ENCODE results near the gene NR1I3. TPM values are rescaled to one million over a fixed set of nuclear protein-coding genes. Genes with fewer than 3 reads are reported as not detected.

Gene NR1I3
- polyA plus RNA-seq, 1 of the 3 experiments (the other 2 are of a cell fraction): not detected

DNA sequence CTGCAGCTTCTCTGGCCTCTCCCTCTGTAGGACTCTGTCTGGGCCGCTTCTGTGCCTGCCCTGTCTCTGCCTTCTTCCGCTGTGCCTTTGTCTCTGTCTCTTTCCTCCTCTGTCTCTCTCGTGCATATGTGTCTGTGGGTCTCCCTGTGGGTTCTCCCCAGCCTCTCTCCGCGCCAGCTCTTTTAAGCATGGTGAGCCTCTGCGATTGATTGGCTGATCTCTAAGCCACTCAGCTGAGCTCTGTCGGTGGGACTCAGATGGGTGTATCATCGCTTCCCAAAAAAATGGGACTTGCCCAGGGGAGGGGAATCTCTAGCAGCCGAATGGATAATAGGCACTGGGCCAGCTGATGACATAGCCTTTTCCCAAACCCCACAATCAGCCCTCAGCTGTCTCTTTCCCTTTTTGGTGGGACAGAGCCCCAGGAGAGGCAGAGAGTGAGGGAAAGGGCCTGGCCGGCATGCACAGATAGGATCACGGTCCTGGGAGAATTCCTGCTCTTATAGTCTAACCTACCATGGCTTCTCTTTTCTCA is 39.0 kb downstream of the NR1I3 start, which contains the start of gene ADAMTS4:
Gene ADAMTS4, minus strand, starts transcription at position 158 of the 535 bp plus-strand sequence. CDS start 427 bp downstream, outside the sequence.
- no peak for TF ChIP-seq MXI1 (IDR thresholded peaks at IDR 0.05; ENCODE audit: low read depth, low read length)
- peak; percentile 66 for TF ChIP-seq POLR2AphosphoS5 (IDR thresholded peaks at IDR 0.05; ENCODE audit: low read depth, low read length)
- 0 out of 2 replicates have a peak, but pooled peaks have one; percentile 13 for TF ChIP-seq TAF1 (IDR thresholded peaks at IDR 0.05; ENCODE audit: borderline replicate concordance, low read depth, low read length)
- TF ChIP-seq EZH2phosphoT487 (IDR thresholded peaks at IDR 0.05; ENCODE audit: borderline replicate concordance, low read depth): no peak
- no peak for TF ChIP-seq FOXJ3 (CRISPR knock-in tag; IDR thresholded peaks at IDR 0.05)
- no peak for TF ChIP-seq NRF1 (IDR thresholded peaks at IDR 0.05; ENCODE audit: low read depth, low read length)
- TF ChIP-seq, protein P1, sequence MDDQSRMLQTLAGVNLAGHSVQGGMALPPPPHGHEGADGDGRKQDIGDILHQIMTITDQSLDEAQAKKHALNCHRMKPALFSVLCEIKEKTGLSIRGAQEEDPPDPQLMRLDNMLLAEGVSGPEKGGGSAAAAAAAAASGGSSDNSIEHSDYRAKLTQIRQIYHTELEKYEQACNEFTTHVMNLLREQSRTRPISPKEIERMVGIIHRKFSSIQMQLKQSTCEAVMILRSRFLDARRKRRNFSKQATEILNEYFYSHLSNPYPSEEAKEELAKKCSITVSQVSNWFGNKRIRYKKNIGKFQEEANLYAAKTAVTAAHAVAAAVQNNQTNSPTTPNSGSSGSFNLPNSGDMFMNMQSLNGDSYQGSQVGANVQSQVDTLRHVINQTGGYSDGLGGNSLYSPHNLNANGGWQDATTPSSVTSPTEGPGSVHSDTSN (IDR thresholded peaks at IDR 0.05): peak; percentile 80
- TF ChIP-seq, protein P2, sequence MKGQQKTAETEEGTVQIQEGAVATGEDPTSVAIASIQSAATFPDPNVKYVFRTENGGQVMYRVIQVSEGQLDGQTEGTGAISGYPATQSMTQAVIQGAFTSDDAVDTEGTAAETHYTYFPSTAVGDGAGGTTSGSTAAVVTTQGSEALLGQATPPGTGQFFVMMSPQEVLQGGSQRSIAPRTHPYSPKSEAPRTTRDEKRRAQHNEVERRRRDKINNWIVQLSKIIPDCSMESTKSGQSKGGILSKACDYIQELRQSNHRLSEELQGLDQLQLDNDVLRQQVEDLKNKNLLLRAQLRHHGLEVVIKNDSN (IDR thresholded peaks at IDR 0.05; ENCODE audit: borderline replicate concordance, low read depth): no peak
- no peak for TF ChIP-seq CTCF (IDR thresholded peaks at IDR 0.05)
- no peak for TF ChIP-seq TCF12 (IDR thresholded peaks at IDR 0.05)
- TF ChIP-seq RFX5 (IDR thresholded peaks at IDR 0.05; ENCODE audit: low read length): no peak
- no peak for TF ChIP-seq YY1 (IDR thresholded peaks at IDR 0.05; ENCODE audit: low read depth)
- no peak for TF ChIP-seq RCOR1 (IDR thresholded peaks at IDR 0.05; ENCODE audit: low read length)
- TF ChIP-seq RXRA (IDR thresholded peaks at IDR 0.05; ENCODE audit: borderline replicate concordance, low read depth): no peak
- TF ChIP-seq EP300 (IDR thresholded peaks at IDR 0.05; ENCODE audit: borderline replicate concordance in 1 of 2, low read depth in 1 of 2, low read length in 1 of 2): no peak
- TF ChIP-seq GATA2 (CRISPR knock-in tag; IDR thresholded peaks at IDR 0.05): no peak
- TF ChIP-seq, protein P3, sequence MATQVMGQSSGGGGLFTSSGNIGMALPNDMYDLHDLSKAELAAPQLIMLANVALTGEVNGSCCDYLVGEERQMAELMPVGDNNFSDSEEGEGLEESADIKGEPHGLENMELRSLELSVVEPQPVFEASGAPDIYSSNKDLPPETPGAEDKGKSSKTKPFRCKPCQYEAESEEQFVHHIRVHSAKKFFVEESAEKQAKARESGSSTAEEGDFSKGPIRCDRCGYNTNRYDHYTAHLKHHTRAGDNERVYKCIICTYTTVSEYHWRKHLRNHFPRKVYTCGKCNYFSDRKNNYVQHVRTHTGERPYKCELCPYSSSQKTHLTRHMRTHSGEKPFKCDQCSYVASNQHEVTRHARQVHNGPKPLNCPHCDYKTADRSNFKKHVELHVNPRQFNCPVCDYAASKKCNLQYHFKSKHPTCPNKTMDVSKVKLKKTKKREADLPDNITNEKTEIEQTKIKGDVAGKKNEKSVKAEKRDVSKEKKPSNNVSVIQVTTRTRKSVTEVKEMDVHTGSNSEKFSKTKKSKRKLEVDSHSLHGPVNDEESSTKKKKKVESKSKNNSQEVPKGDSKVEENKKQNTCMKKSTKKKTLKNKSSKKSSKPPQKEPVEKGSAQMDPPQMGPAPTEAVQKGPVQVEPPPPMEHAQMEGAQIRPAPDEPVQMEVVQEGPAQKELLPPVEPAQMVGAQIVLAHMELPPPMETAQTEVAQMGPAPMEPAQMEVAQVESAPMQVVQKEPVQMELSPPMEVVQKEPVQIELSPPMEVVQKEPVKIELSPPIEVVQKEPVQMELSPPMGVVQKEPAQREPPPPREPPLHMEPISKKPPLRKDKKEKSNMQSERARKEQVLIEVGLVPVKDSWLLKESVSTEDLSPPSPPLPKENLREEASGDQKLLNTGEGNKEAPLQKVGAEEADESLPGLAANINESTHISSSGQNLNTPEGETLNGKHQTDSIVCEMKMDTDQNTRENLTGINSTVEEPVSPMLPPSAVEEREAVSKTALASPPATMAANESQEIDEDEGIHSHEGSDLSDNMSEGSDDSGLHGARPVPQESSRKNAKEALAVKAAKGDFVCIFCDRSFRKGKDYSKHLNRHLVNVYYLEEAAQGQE (IDR thresholded peaks at IDR 0.05; ENCODE audit: low read depth, low read length): no peak
- Histone ChIP-seq H3K9me3 (no peaks in the 10 kb centered on the region), H3K9me2 (no peaks in the 10 kb centered on the region), H2AFZ (ENCODE audit: low read depth) (peak within 1 kb of the TSS; percentile 94), H3K79me2 (ENCODE audit: insufficient read depth) (peaks cover 18% of the 10 kb centered on the region), H3K36me3 (replicated peaks in 1 of 2; ENCODE audit: control insufficient read depth in 1 of 2, insufficient read depth in 2 of 2, low read length in 1 of 2) (peaks cover 4 to 8% of the 10 kb centered on the region in 2 experiments), H3K4me2 (peak within 1 kb of the TSS; percentile 79), H3F3A (replicated peaks; ENCODE audit: insufficient read depth) (peaks cover 4% of the 10 kb centered on the region), H3K9ac (peak within 1 kb of the TSS; percentile 66; the same call in 1 of the 2 replicates), H3K27me3 (ENCODE audit: insufficient read depth) (no peaks in the 10 kb centered on the region), H3K4me1 (ENCODE audit: control insufficient read depth in 1 of 2, insufficient read depth in 2 of 2, low read depth in 1 of 2, low read length in 1 of 2) (peaks cover 33 to 77% of the 10 kb centered on the region in 2 experiments), H3K27ac (ENCODE audit: low read depth in 2 of 2, low read length in 1 of 2) (peak within 1 kb of the TSS; percentile 84 to 99), H3K4me3 (ENCODE audit: low read depth in 2 of 2, low read length in 1 of 2) (peak within 1 kb of the TSS; percentile 42 to 57), H4K20me1 (ENCODE audit: insufficient read depth) (no peaks in the 10 kb centered on the region)
- ChIA-PET POLR2A (interaction anchor here (0.7 to 1.0 kb wide), 3 partner anchors 27 to 191 kb away, joined by 3 to 4 read pairs (median 3); partner anchors contain the start of gene TOMM40L), CTCF (interaction anchor here (2.0 to 3.2 kb wide), 2 partner anchors 27 to 33 kb away, joined by 7 to 13 read pairs; partner anchors contain the start of genes PPOX and TOMM40L)
- 69% methylated on average over 10 of the region's 11 CpGs for WGBS (ENCODE audit: low lambda C conversion rate)
- peak; percentile 43 for DNase-seq
